HEK293 (cell line): Measurements from ENCODE around the gene ILKAP.

Experiments
- CTCF ChIA-PET: fragments of 350-600 bp; formaldehyde crosslinking; extraction: SDS; loops from one replicate; lab custom pipeline; 2021; ENCODE audit warnings: antibody characterized with exemption; lab: Yijun Ruan, JAX
- POLR2A ChIA-PET: fragments of 300-600 bp; formaldehyde crosslinking; extraction: SDS; loops from one replicate; lab custom pipeline; 2020; ENCODE audit warnings: antibody characterized with exemption, inconsistent platforms; lab: Yijun Ruan, JAX
- H3K27ac ChIP-seq: fragments of 200-500 bp; sonication (Bioruptor generic); 2 replicates; pipeline ENCODE4 v1.5.1; 2014; ENCODE audit warnings: low read depth, low read length, control low read depth, inconsistent platforms; ENCODE audit errors: extremely low read depth
- H3K36me3 ChIP-seq, 2 experiments: fragments of 200-500 bp in 1 of 2; sonication (Bioruptor generic) in 1 of 2; 1 replicate in 1 of 2; 2 replicates in 1 of 2; pipeline ENCODE4 v1.5.1; 2014 to 2017; ENCODE audit warnings: inconsistent platforms in 2 of 2, low read length in 2 of 2; ENCODE audit not compliant: control insufficient read depth in 2 of 2, insufficient read depth in 1 of 2
- H3K4me1 ChIP-seq: fragments of 200-500 bp; sonication (Bioruptor generic); 2 replicates; pipeline ENCODE4 v1.5.1; 2014; ENCODE audit warnings: mild to moderate bottlenecking, low read length, inconsistent platforms; ENCODE audit not compliant: control insufficient read depth, insufficient read depth
- H3K4me3 ChIP-seq: 2 replicates; pipeline ENCODE4 v1.5.1; 2011; ENCODE audit warnings: low read depth, mild to moderate bottlenecking, control low read depth, low read length, moderate library complexity
- H3K9me3 ChIP-seq: fragments of 200-500 bp; sonication (Bioruptor generic); 2 replicates; pipeline ENCODE4 v1.5.1; 2014; ENCODE audit warnings: low read depth, low read length, inconsistent platforms; ENCODE audit not compliant: control insufficient read depth, insufficient read depth
- ELK4 ChIP-seq: IDR thresholded peaks from 2 replicates; pipeline ENCODE4 v1.6.1; 2011; ENCODE audit warnings: mild to moderate bottlenecking, low read depth, low read length, borderline replicate concordance
- GLI4 ChIP-seq: fragments of 450-650 bp; formaldehyde crosslinking; IDR thresholded peaks from 2 replicates; pipeline ENCODE4 v1.5.1; 2016; ENCODE audit warnings: missing biosample characterization, missing genetic modification characterization
- MEIS1 ChIP-seq: sonication (generic); formaldehyde crosslinking; IDR thresholded peaks from 2 replicates; pipeline ENCODE4 v1.8.1; 2022; ENCODE audit warnings: missing genetic modification reagents, mild to moderate bottlenecking, borderline replicate concordance
- ZBTB17 ChIP-seq: fragments of 450-650 bp; formaldehyde crosslinking; IDR thresholded peaks from 2 replicates; pipeline ENCODE4 v1.5.1; 2016; ENCODE audit warnings: missing biosample characterization, missing genetic modification characterization
- ZIC2 ChIP-seq: fragments of 450-650 bp; formaldehyde crosslinking; IDR thresholded peaks from 2 replicates; pipeline ENCODE4 v1.5.1; 2016; ENCODE audit warnings: missing biosample characterization, missing genetic modification characterization
- ZNF133 ChIP-seq: fragments of 450-650 bp; formaldehyde crosslinking; IDR thresholded peaks from 2 replicates; pipeline ENCODE4 v1.5.1; 2016; ENCODE audit warnings: missing biosample characterization, missing genetic modification characterization
- ZNF157 ChIP-seq: fragments of 450-650 bp; formaldehyde crosslinking; IDR thresholded peaks from 2 replicates; pipeline ENCODE4 v1.5.1; 2016; ENCODE audit warnings: missing biosample characterization, missing genetic modification characterization
- ZNF24 ChIP-seq: fragments of 450-650 bp; formaldehyde crosslinking; IDR thresholded peaks from 2 replicates; pipeline ENCODE4 v1.5.1; 2016; ENCODE audit warnings: missing biosample characterization, missing genetic modification characterization
- ZNF248 ChIP-seq: fragments of 450-650 bp; formaldehyde crosslinking; IDR thresholded peaks from 2 replicates; pipeline ENCODE4 v1.5.1; 2017; ENCODE audit warnings: missing biosample characterization, missing genetic modification characterization
- ZNF341 ChIP-seq: fragments of 450-650 bp; formaldehyde crosslinking; IDR thresholded peaks from 2 replicates; pipeline ENCODE4; 2016; ENCODE audit warnings: low read depth, missing biosample characterization, missing genetic modification characterization
- ZNF518A ChIP-seq: fragments of 450-650 bp; formaldehyde crosslinking; conservative IDR thresholded peaks from 2 replicates; pipeline ENCODE4 v1.5.1; 2016; ENCODE audit warnings: low read depth, missing biosample characterization, missing genetic modification characterization
- ZNF548 ChIP-seq: fragments of 450-650 bp; formaldehyde crosslinking; IDR thresholded peaks from 2 replicates; pipeline ENCODE4 v1.5.1; 2016; ENCODE audit warnings: missing biosample characterization, missing genetic modification characterization
- ZNF561 ChIP-seq: fragments of 450-650 bp; IDR thresholded peaks from 2 replicates; pipeline ENCODE4 v1.5.1; 2018; ENCODE audit warnings: missing biosample characterization, missing genetic modification characterization, borderline replicate concordance
- ZNF692 ChIP-seq: fragments of 450-650 bp; formaldehyde crosslinking; IDR thresholded peaks from 2 replicates; pipeline ENCODE4 v1.5.1; 2016; ENCODE audit warnings: missing biosample characterization, missing genetic modification characterization
- ZNF704 ChIP-seq: fragments of 450-650 bp; formaldehyde crosslinking; IDR thresholded peaks from 2 replicates; pipeline ENCODE4 v1.5.1; 2016; ENCODE audit warnings: missing biosample characterization, missing genetic modification characterization
- TF ChIP-seq, protein P1 (sequence below): fragments of 450-650 bp; formaldehyde crosslinking; IDR thresholded peaks from 2 replicates; pipeline ENCODE4 v1.5.1; 2017; ENCODE audit warnings: missing biosample characterization, mild to moderate bottlenecking, missing genetic modification characterization, moderate library complexity

ILKAP gene

GRCh38 chr2:238225911-238226697 lies 22.6 kb upstream of the ILKAP start:
- Histone ChIP-seq H3K9me3 (no peaks in the 10 kb centered on the region), H3K4me3 (no peak overlapping the region), H3K27ac (no peak overlapping the region), H3K36me3 (no peaks in the 10 kb centered on the region), H3K4me1 (no peaks in the 10 kb centered on the region)
- POLR2A ChIA-PET: no interaction called here
- no peak for TF ChIP-seq ZBTB17 (tag by site-specific recombination)
- no peak for TF ChIP-seq ZIC2 (tag by site-specific recombination)
- no peak for TF ChIP-seq ZNF561 (tag by site-specific recombination)
- TF ChIP-seq ZNF704 (tag by site-specific recombination): no peak
- TF ChIP-seq, protein P1, sequence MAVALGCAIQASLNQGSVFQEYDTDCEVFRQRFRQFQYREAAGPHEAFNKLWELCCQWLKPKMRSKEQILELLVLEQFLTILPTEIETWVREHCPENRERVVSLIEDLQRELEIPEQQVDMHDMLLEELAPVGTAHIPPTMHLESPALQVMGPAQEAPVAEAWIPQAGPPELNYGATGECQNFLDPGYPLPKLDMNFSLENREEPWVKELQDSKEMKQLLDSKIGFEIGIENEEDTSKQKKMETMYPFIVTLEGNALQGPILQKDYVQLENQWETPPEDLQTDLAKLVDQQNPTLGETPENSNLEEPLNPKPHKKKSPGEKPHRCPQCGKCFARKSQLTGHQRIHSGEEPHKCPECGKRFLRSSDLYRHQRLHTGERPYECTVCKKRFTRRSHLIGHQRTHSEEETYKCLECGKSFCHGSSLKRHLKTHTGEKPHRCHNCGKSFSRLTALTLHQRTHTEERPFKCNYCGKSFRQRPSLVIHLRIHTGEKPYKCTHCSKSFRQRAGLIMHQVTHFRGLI (tag by site-specific recombination): no peak
- CTCF ChIA-PET: no interaction called here

DNA sequence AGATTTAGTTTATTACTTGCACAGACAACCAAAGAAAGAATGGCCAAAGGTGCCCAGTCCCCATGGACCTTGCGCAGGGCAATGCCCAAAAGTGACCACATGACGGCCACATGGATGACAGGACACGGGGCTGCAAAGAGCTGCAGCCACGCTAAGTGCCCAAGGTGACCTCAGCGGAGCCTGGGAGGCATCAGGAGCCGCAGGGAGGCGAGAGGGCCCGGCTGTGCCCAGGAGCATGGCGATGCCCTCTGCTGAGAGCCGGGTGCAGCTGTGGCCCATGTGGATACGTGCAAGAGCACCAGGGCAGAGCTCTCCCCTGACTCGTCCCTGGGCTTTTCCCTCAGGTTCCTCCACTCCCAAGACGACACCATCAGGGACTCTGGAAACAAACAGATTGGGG lies 21.6 kb upstream of the ILKAP start:
- Histone ChIP-seq H3K27ac (no peak overlapping the region), H3K4me3 (no peak overlapping the region), H3K4me1 (no peaks in the 10 kb centered on the region), H3K36me3 (no peaks in the 10 kb centered on the region), H3K9me3 (no peaks in the 10 kb centered on the region)
- ChIA-PET CTCF (no interaction called here), POLR2A (no interaction called here)
- TF ChIP-seq ZNF248 (no peak), ZNF548 (tag by site-specific recombination) (no peak), ZNF518A (tag by site-specific recombination) (no peak), ZNF157 (tag by site-specific recombination) (no peak)

GRCh38 chr2:238224356-238225035 lies 21.0 kb upstream of the ILKAP start:
- ChIA-PET POLR2A (no interaction called here), CTCF (no interaction called here)
- TF ChIP-seq ELK4 (no peak), MEIS1 (no peak), ZNF341 (no peak), ZNF133 (tag by site-specific recombination) (no peak), GLI4 (no peak), ZNF692 (no peak), ZNF24 (no peak)

More at GRCh38 chr2:238224356-238225035, 21.0 kb upstream of the ILKAP start:
- H3K36me3 ChIP-seq: no peaks in the 10 kb centered on the region
- no peaks in the 10 kb centered on the region for H3K4me1 ChIP-seq
- no peak overlapping the region for H3K27ac ChIP-seq
- H3K4me3 ChIP-seq: no peak overlapping the region
- no peaks in the 10 kb centered on the region for H3K9me3 ChIP-seq
